GM19395 (cell line): Measurements from ENCODE around the gene P3H3.

Experiments used
- ATAC-seq: cut with Tn5 transposase; IDR thresholded peaks from one replicate; pipeline ENCODE4 v1.9.1; 2021; ENCODE audit warnings: mild to moderate bottlenecking, moderate library complexity; ENCODE audit not compliant: unreplicated experiment

The P3H3 gene

GRCh38 chr12:6825398-6826124 lies 2.6 kb upstream of the P3H3 start:
- ATAC-seq = no peak

GRCh38 chr12:6826125-6826733 lies 2.0 kb upstream of the P3H3 start:
- ATAC-seq = no peak

GRCh38 chr12:6826734-6827436 lies 1.3 kb upstream of the P3H3 start:
- ATAC-seq = no peak

- ATAC-seq = no peak
Observed at GRCh38 chr12:6827437-6827911, 733 bp upstream of the P3H3 start.

DNA sequence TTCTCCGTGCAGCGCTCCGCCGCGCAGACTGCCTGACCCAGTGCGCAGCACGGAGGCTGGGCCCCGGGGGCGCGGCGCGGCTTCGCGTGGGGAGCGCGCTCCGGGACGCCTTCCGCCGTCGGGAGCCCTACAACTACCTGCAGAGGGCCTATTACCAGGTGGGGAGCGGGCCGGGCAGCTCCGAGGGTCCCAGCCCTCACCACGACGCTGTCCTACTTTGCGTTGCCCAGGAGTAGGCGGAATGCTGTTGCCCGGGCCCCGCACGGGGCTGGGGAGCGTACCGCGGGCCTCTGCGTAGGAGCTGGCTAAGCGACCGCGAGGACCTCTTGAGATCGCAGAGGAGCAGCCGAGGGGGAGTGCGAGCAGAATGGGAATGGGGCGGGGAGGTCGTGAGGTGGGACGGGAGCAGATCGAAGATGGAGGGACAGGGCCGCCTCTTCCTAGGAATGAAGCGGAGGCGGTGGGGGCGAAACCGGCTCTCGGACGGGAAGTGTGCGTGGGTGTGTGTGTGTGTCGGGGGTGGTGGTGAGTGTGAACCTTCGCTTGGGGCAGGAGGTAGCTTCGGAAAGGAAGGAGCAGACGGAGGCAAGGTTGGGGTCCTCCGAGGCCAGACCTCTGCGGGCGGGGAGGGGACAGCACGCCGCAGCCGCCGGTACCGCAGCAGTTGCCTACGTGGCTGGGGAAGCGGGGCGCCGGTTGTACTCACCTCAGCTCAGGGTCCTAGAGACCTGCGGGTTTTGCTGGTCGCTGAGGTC lies 751 bp downstream of the P3H3 start:
- no peak for ATAC-seq

- no peak for ATAC-seq
Observed at GRCh38 chr12:6829536-6830220, 1.5 kb downstream of the P3H3 start.

GRCh38 chr12:6830286-6830890 lies 2.2 kb downstream of the P3H3 start:
- no peak for ATAC-seq

- ATAC-seq = no peak
Observed at GRCh38 chr12:6830999-6831398, 2.8 kb downstream of the P3H3 start.

GRCh38 chr12:6831450-6831995 lies 3.3 kb downstream of the P3H3 start:
- no peak for ATAC-seq

DNA sequence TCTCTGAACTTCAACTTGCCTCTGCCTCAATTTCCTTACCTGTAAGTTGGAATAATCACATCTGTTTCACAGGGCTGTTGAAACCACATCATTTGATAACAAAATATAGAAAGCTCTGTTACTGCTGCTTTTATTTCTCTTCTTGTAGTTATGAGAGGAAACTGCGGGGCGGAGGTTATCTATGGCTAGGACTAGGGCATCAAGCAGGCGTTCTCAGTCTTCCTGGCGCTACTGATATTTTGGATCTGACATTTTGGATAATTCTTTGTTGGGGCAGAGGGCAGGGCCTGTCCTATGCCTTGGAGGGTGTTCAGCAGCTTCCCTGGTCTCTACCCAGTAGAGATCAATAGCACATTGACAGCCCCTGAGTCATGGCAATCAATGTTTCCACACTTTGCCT lies 3.9 kb downstream of the P3H3 start:
- no peak for ATAC-seq

DNA sequence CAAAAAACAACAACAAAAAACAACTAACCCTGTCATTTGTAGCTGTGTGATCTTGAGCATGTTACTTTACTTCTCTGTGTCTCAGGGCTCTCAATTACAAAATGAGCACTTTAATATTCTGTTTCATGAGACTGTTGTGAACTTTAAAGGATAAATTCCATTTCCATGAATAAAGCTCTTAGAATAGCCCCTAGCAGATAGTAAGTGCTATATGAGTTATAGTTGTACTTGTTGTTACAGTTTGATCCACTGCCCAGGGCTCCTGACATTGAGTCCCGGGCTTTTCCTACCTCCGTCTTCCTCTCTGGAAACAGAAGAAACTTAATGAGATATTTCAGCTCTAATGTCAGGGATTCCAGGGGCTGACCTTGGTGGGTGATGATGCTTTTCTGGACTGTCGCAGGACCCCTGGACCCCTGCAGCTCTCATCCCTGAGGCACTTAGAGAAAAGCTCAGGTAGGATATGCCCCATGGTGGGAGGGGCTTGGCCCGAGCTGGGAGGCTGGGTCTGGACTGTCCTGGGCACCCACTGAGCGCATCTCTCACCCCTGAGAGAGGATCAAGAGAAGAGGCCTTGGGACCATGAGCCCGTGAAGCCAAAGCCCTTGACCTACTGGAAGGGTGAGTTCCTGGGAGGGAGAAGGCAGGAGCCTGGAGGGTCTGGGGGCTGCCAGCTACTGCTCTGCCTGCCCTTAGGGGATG lies 5.1 kb downstream of the P3H3 start:
- no peak for ATAC-seq

DNA sequence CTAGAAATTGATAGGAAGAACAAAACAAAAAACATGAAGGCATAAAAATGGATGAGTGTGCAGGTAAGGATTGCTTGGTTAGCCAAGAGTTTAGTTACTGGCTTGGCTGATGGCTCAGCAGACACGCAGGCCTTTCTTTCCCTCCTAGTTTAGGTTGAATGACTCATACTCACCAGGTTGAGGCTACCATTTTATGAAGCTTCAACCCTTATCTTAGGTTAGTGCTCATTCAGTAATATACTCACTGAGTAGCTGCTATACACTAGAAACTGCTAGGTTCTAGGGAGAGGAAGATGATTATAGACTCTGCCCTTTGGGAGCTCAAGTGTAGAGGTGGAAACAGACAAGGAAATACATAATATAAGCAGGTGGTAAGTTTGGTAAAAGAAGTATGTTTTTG lies 6.0 kb downstream of the P3H3 start:
- ATAC-seq = no peak

- no peak for ATAC-seq
Observed at GRCh38 chr12:6834873-6835272, 6.7 kb downstream of the P3H3 start.

DNA sequence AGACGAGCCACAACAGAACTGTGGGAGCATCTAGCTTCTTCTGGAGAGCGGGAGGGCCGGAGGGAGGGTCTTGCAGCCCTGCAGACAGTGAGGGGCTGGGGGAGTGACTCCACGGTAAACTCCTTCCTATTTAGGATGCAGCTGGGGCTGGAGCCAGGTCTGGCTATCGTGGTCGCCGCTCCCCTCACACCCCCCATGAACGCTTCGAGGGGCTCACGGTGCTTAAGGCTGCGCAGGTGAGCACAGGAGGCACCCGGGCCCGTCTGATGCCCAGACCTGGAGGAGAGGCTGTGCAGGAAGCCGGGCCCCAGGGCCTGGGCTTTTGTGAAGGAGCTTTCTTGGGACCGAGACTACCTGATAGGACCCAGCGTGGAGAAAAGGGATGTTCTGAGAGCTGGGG lies 8.6 kb downstream of the P3H3 start:
- ATAC-seq = no peak

- ATAC-seq = no peak
Observed at GRCh38 chr12:6837370-6838060, 9.3 kb downstream of the P3H3 start.

- no peak for ATAC-seq
Observed at GRCh38 chr12:6838854-6839253, 10.6 kb downstream of the P3H3 start.

GRCh38 chr12:6839482-6840201 lies 11.4 kb downstream of the P3H3 start:
- ATAC-seq = peak; percentile 80

GRCh38 chr12:6840330-6840729 lies 12.1 kb downstream of the P3H3 start:
- ATAC-seq = peak; percentile 25
